Mucosa of descending colon (tissue), 3 donors: ENCODE measurements around the gene ATP6V1C2. TPM values are rescaled to one million over a fixed set of nuclear protein-coding genes. Genes with fewer than 3 reads are reported as not detected.
A peak's percentile ranks its signal among the peaks of the same experiment; 100 is the strongest.

Experiments used
- ATAC-seq: fragments of 200-7000 bp; cut with Tn5 transposase; one replicate; pipeline ENCODE4 v1.9.1; 2020; ENCODE audit warnings: mild to moderate bottlenecking, moderate library complexity
- DNase-seq, 3 donors: peaks; one replicate each; pipeline ENCODE4 v3.0.0-alpha.2; 2020
- H3K36me3 ChIP-seq: fragments of 200-600 bp; one replicate; pipeline ENCODE4 v1.8.0; 2021; ENCODE audit warnings: low read depth, mild to moderate bottlenecking
- H3K4me1 ChIP-seq: fragments of 200-600 bp; one replicate; pipeline ENCODE4 v1.8.0; 2021; ENCODE audit warnings: low read depth, mild to moderate bottlenecking
- H3K4me3 ChIP-seq: fragments of 200-600 bp; one replicate; pipeline ENCODE4 v1.8.0; 2021; ENCODE audit warnings: mild to moderate bottlenecking
- H3K9me3 ChIP-seq: fragments of 200-600 bp; one replicate; pipeline ENCODE4 v1.8.0; 2021; ENCODE audit warnings: mild to moderate bottlenecking
- intact Hi-C, 2 donors: fragments of 100-400 bp; cut with DNase I in 1 of 2; cut with micrococcal nuclease in 1 of 2; formaldehyde crosslinking; loops; one replicate each; pipeline versions ENCODE4 v1.11.0 to v1.11.1; 2022; cut with DNase I, micrococcal nuclease
- total RNA-seq, 3 donors: library from RNA; stranded (reverse); fragmentation: NEBNext Ultra II Directional in 2 of 3; extraction: Animal tissue kit (Norgen Biotek cat#: 25700) in 2 of 3; gene quantifications; one replicate each; pipeline versions ENCODE4 v1.2.1 to v1.2.4, GENCODE V29; 2021 to 2023
- TF ChIP-seq, protein P1 (sequence below): fragments of 200-600 bp; IDR thresholded peaks from one replicate; pipeline ENCODE4 v1.8.0; 2022; ENCODE audit warnings: antibody characterized with exemption, mild to moderate bottlenecking
- donor health status: DM: no; HTN: no; CAD: no; lungs with moderate emphysema.
- donor health status: DM: no; HTN: no; CAD: no.
- donor health status: DM: no; HTN: yes; CAD: no.

Gene ATP6V1C2
- total RNA-seq, 3 donors from 2014 or later: 0.57 to 3.8 (median 1.0) TPM

DNA sequence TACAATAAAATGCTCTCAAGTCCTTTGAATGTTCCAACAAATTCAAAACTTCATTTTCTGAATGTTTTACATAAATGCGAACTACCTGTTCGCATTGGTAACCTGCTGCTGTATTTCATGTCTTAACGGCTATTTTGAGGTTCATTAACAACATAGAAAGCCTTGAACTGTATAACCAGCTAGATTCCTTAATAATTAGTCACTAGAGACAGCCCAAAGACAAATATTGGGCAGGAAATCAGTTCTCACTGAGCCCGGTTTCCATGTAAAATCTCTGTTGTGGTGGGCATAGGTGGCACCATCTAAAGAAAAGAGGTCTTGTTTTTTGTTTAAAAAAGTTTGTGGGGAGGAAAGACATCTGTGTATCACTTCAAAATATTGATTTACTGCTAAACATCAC is 62.0 kb downstream of the ATP6V1C2 start:
- TF ChIP-seq, protein P1, sequence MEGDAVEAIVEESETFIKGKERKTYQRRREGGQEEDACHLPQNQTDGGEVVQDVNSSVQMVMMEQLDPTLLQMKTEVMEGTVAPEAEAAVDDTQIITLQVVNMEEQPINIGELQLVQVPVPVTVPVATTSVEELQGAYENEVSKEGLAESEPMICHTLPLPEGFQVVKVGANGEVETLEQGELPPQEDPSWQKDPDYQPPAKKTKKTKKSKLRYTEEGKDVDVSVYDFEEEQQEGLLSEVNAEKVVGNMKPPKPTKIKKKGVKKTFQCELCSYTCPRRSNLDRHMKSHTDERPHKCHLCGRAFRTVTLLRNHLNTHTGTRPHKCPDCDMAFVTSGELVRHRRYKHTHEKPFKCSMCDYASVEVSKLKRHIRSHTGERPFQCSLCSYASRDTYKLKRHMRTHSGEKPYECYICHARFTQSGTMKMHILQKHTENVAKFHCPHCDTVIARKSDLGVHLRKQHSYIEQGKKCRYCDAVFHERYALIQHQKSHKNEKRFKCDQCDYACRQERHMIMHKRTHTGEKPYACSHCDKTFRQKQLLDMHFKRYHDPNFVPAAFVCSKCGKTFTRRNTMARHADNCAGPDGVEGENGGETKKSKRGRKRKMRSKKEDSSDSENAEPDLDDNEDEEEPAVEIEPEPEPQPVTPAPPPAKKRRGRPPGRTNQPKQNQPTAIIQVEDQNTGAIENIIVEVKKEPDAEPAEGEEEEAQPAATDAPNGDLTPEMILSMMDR: no peak
- no peak for ATAC-seq

GRCh38 chr2:10784719-10785118 is 63.3 kb downstream of the ATP6V1C2 start:
- Histone ChIP-seq H3K36me3 (peaks cover 11% of the 10 kb centered on the region), H3K4me3 (no peak overlapping the region), H3K4me1 (peaks cover 5% of the 10 kb centered on the region), H3K9me3 (no peaks in the 10 kb centered on the region)
- TF ChIP-seq, protein P1: no peak
- intact Hi-C loops: no loop called here
- no peak for DNase-seq
- no peak for ATAC-seq

More for the DNA sequence above, 62.0 kb downstream of the ATP6V1C2 start:
- intact Hi-C loops: no loop called here
- peaks cover 11% of the 10 kb centered on the region for H3K36me3 ChIP-seq
- no peak overlapping the region for H3K4me3 ChIP-seq
- DNase-seq: no peak
- no peaks in the 10 kb centered on the region for H3K4me1 ChIP-seq
- no peaks in the 10 kb centered on the region for H3K9me3 ChIP-seq

GRCh38 chr2:10785260-10785659 is 63.8 kb downstream of the ATP6V1C2 start:
- no peak overlapping the region for H3K4me3 ChIP-seq
- ATAC-seq (no peak), DNase-seq (no peak)
- no peaks in the 10 kb centered on the region for H3K9me3 ChIP-seq
- intact Hi-C loops: no loop called here
- TF ChIP-seq, protein P1: no peak
- H3K36me3 ChIP-seq: peaks cover 11% of the 10 kb centered on the region
- peaks cover 6% of the 10 kb centered on the region for H3K4me1 ChIP-seq

DNA sequence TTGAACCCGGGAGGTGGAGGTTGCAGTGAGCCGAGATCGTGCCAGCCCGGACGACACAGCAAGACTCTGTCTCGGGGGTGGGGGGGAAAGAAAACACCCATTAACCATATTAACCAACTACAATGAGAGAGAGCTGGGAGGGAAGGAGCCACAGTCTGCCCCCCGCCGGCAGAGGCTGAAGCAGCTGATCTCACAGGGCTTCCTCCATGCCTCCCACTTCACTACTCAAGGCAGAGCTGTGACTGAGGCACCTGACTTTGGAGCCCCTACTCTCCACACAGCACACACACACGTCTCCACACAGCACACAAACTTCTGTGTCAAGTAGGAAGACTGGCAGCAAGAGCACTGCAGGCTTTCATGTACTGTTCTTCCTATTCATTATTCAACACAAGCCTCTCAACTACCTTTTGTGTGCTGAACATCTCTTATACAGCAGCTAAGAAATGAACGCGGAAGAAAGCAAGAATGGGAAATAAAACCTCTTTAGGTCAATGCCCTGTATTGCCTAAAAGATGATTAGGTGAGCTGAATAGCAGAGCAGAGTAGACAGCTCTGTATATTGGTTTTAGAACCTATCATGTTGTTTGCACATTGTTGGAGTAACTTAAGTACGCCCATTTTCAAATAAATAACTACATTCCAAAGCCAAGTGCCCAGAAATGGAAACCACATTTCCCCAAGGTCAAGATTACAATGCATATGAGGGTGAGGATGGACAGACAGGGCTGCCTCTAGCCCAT is 65.0 kb downstream of the ATP6V1C2 start:
- DNase-seq (no peak), ATAC-seq (no peak)
- Histone ChIP-seq H3K36me3 (peaks cover 11% of the 10 kb centered on the region), H3K4me3 (no peak overlapping the region), H3K4me1 (peaks cover 16% of the 10 kb centered on the region), H3K9me3 (no peaks in the 10 kb centered on the region)
- TF ChIP-seq, protein P1: no peak
- intact Hi-C loops: no loop called here

DNA sequence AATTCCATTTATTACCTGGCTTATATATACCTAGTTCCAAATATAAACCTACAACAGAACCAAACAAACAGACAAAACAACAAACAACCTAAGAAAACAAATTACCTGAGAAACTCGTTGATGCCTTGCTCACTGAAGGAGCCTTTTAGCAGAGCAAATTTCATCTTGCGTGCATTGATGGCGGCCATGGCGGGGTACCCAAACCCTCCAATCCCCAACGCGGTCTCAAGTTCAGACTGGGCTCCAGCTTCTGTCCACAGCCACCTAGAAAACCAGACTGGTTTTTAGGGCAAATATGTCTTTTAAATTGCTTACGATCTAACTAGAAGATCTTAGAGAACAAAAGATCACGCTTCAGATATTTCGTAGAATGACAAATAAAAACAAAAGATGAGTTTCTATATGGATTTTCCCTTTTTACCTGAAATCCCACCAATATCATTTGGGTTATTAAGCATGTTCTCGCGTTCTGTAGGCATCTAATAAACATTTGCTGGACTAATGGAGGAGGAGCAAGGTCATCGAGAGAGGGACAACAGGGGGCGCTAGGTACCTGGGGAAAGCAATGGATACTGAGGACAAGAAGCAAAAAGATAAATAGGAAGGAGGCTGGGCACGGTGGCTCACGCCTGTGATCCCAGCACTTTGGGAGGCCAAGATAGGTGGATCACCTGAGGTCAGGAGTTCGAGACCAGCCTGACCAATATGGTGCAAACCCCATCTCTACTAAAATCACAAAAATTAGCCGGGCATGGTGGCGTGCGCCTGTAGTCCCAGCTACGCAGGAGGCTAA is 65.9 kb downstream of the ATP6V1C2 start:
- peak in 1 of 3 donors; percentile 50 for DNase-seq

More for the DNA sequence above, 65.9 kb downstream of the ATP6V1C2 start:
- TF ChIP-seq, protein P1: no peak
- ATAC-seq: no peak
- peaks cover 16% of the 10 kb centered on the region for H3K4me1 ChIP-seq
- no peak overlapping the region for H3K4me3 ChIP-seq
- intact Hi-C loops: no loop called here
- no peaks in the 10 kb centered on the region for H3K9me3 ChIP-seq
- peaks cover 11% of the 10 kb centered on the region for H3K36me3 ChIP-seq
